Adrenal gland (tissue), 12 donors: ENCODE measurements around the gene RALGPS1. TPM values are rescaled to one million over a fixed set of nuclear protein-coding genes. Genes with fewer than 3 reads are reported as not detected.
A peak's percentile ranks its signal among the peaks of the same experiment; 100 is the strongest.

Source experiments
- DNase-seq, 7 donors: peaks; one replicate each; pipeline ENCODE4 v3.0.0-alpha.2; 2019 to 2020
- H3K27ac ChIP-seq, 5 donors: fragments of 200-600 bp; sonication (generic) in 4 of 5; 1 replicate in 3 of 5; 2 replicates in 2 of 5; pipeline versions ENCODE4 v1.5.1 to v1.8.0; 2016 to 2020; ENCODE audit warnings: mild to moderate bottlenecking in 1 of 5
- H3K27me3 ChIP-seq: fragments of 200-600 bp; 2 replicates; pipeline ENCODE4 v1.8.0; 2021
- H3K36me3 ChIP-seq, 2 donors: fragments of 200-600 bp; replicated peaks in 1 of 2; 1 replicate in 1 of 2; 2 replicates in 1 of 2; pipeline versions ENCODE4 v1.5.1 to v1.8.0; 2018 to 2022
- H3K4me1 ChIP-seq, 2 donors: fragments of 200-600 bp; replicated peaks in 1 of 2; 1 replicate in 1 of 2; 2 replicates in 1 of 2; pipeline versions ENCODE4 v1.5.1 to v1.8.0; 2018 to 2021
- H3K4me3 ChIP-seq, 4 donors: fragments of 200-600 bp; sonication (generic) in 3 of 4; one replicate each; pipeline ENCODE4 v1.5.1; 2016 to 2018
- H3K9me3 ChIP-seq, 3 donors: fragments of 200-600 bp; sonication (generic) in 1 of 3; replicated peaks in 1 of 3; 1 replicate in 2 of 3; 2 replicates in 1 of 3; pipeline versions ENCODE4 v1.5.1 to v1.8.0; 2016 to 2021
- CTCF ChIP-seq, 6 experiments: fragments of 450-650 bp in 4 of 6; fragments of 200-600 bp in 2 of 6; sonication (generic) in 1 of 6; IDR thresholded peaks; 1 replicate in 5 of 6; 2 replicates in 1 of 6; pipeline versions ENCODE4 v1.5.1 to v1.8.0; 2016 to 2021; ENCODE audit warnings: antibody characterized with exemption in 6 of 6, mild to moderate bottlenecking in 2 of 6, moderate library complexity in 1 of 6
- POLR2A ChIP-seq, 2 donors: fragments of 450-650 bp; IDR thresholded peaks; one replicate each; pipeline ENCODE4 v1.6.1; 2017; ENCODE audit warnings: antibody characterized with exemption in 2 of 2, mild to moderate bottlenecking in 2 of 2, moderate library complexity in 1 of 2
- WGBS, 4 donors: extraction: QIAGEN DNeasy Blood & Tissue Kit in 2 of 4; methylation state at CpG; one replicate each; pipeline versions ENCODE4 v1.1.5 to v1.1.7; 2013 to 2017; 5-methylcytosine and 5-hydroxymethylcytosine counted together
- intact Hi-C, 2 donors: fragments of 100-400 bp; cut with DNase I; formaldehyde crosslinking; loops; one replicate each; pipeline versions ENCODE4 v1.14.1 to v1.15.0; 2022 to 2023
- polyA plus RNA-seq, 3 donors: library from polyadenylated mRNA; stranded (reverse); fragments of 200-250 nt in 2 of 3; fragments of 350-450 nt in 1 of 3; fragmentation: Illumina TruSeq in 1 of 3; extraction: RNeasy Lipid Tissue Mini Kit (QIAGEN cat#74804) in 1 of 3; gene quantifications; one replicate each; pipeline ENCODE4 v1.2.3, GENCODE V29; 2013 to 2014
- total RNA-seq, 9 donors: library from RNA; depleted of rRNA in 4 of 9; stranded (reverse); fragments of >200 nt in 4 of 9; fragments of 120-200 nt in 1 of 9; fragmentation: NEBNext Ultra II Directional in 1 of 9; extraction: Animal tissue kit (Norgen Biotek cat#: 25700) in 1 of 9; gene quantifications; one replicate each; pipeline versions ENCODE4 v1.1.0 to v1.2.4, GENCODE V29; 2013 to 2023
- donor health status: healthy with polysubstance abuse.
- donor health status: Bipolar disorder and iron deficiency.
- donor health status: DM: yes; HTN: yes; CAD: no.
- donor health status: DM: no; HTN: no; CAD: no.
- donor health status: DM: no; HTN: no; CAD: no.
- donor health status: DM: yes; HTN: yes; CAD: no.

The RALGPS1 gene
- total and polyA plus RNA-seq, 12 donors: 2.8 to 9.9 (median 5.1) TPM

GRCh38 chr9:127183814-127184582, 269.4 kb downstream of the RALGPS1 start:
- H3K27me3 ChIP-seq: no peaks in the 10 kb centered on the region
- peaks cover 13 to 38% of the 10 kb centered on the region in 2 donors for H3K4me1 ChIP-seq
- no peak overlapping the region for H3K4me3 ChIP-seq
- TF ChIP-seq CTCF (IDR thresholded peaks at IDR 0.05) (no peak), POLR2A (IDR thresholded peaks at IDR 0.05) (no peak)
- no peak for DNase-seq
- no peak overlapping the region for H3K27ac ChIP-seq
- no peaks in the 10 kb centered on the region for H3K9me3 ChIP-seq
- 89 to 97% (median 92%) methylated on average over 12 to 17 of the region's 17 CpGs for WGBS, 4 donors
- intact Hi-C loops: no loop called here
- no peaks in the 10 kb centered on the region for H3K36me3 ChIP-seq

- no peak for TF ChIP-seq POLR2A (IDR thresholded peaks at IDR 0.05)
- TF ChIP-seq CTCF (IDR thresholded peaks at IDR 0.05): no peak
- Histone ChIP-seq H3K9me3 (no peaks in the 10 kb centered on the region), H3K4me3 (no peak overlapping the region), H3K27me3 (no peaks in the 10 kb centered on the region), H3K36me3 (no peaks in the 10 kb centered on the region), H3K27ac (peak overlapping the region in 1 of 5 donors; percentile 5), H3K4me1 (peaks cover 13 to 38% of the 10 kb centered on the region in 2 donors)
- DNase-seq: no peak
- 79 to 98% (median 95%) methylated on average over 8 to 10 of the region's 10 CpGs for WGBS, 4 donors
- intact Hi-C loops: loop anchor here in 1 of 2 donors (5.0 kb wide), 1 partner anchor 52 kb away; no protein-coding TSS in a partner anchor
Observed at GRCh38 chr9:127184641-127185040, 270.1 kb downstream of the RALGPS1 start.

GRCh38 chr9:127185181-127185580, 270.6 kb downstream of the RALGPS1 start:
- intact Hi-C loops: loop anchor here in 1 of 2 donors (5.0 kb wide), 1 partner anchor 53 kb away; no protein-coding TSS in a partner anchor
- TF ChIP-seq POLR2A (IDR thresholded peaks at IDR 0.05): no peak
- TF ChIP-seq CTCF (IDR thresholded peaks at IDR 0.05): no peak
- H3K27ac ChIP-seq: peak overlapping the region in 2 of 5 donors; percentile 90 to 93
- H3K4me1 ChIP-seq: peaks cover 13 to 38% of the 10 kb centered on the region in 2 donors
- WGBS, 4 donors: 91 to 94% (median 93%) methylated on average over 5 of the region's 5 CpGs
- DNase-seq: no peak
- H3K4me3 ChIP-seq: no peak overlapping the region
- no peaks in the 10 kb centered on the region for H3K36me3 ChIP-seq
- H3K9me3 ChIP-seq: no peaks in the 10 kb centered on the region
- no peaks in the 10 kb centered on the region for H3K27me3 ChIP-seq

GRCh38 chr9:127185931-127186781, 271.6 kb downstream of the RALGPS1 start:
- Histone ChIP-seq H3K9me3 (no peaks in the 10 kb centered on the region), H3K36me3 (no peaks in the 10 kb centered on the region), H3K4me3 (no peak overlapping the region), H3K27ac (peak overlapping the region in 4 of 5 donors; percentile 41 to 93 (median 76)), H3K4me1 (peaks cover 13 to 34% of the 10 kb centered on the region in 2 donors), H3K27me3 (no peaks in the 10 kb centered on the region)
- DNase-seq: peak in 6 of 7 donors; percentile 53 to 87 (median 72)
- intact Hi-C loops: loop anchor here in 1 of 2 donors (5.0 kb wide), 1 partner anchor 54 kb away; no protein-coding TSS in a partner anchor
- WGBS, 4 donors: 58 to 71% (median 62%) methylated on average over 4 to 11 of the region's 11 CpGs
- TF ChIP-seq CTCF (IDR thresholded peaks at IDR 0.05): no peak
- TF ChIP-seq POLR2A (IDR thresholded peaks at IDR 0.05): no peak
